Effector CD4-positive, alpha-beta T cell (primary cell): ENCODE data around the gene DTL.

Source experiments
- DNase-seq: peaks from one replicate; pipeline ENCODE4 v3.0.0-alpha.2; 2020

DTL gene

GRCh38 chr1:212091438-212092121, 56.0 kb downstream of the DTL start:
- no peak for DNase-seq

- no peak for DNase-seq
These were observed 61.8 kb downstream of the DTL start for GRCh38 chr1:212097360-212097759.

DNA sequence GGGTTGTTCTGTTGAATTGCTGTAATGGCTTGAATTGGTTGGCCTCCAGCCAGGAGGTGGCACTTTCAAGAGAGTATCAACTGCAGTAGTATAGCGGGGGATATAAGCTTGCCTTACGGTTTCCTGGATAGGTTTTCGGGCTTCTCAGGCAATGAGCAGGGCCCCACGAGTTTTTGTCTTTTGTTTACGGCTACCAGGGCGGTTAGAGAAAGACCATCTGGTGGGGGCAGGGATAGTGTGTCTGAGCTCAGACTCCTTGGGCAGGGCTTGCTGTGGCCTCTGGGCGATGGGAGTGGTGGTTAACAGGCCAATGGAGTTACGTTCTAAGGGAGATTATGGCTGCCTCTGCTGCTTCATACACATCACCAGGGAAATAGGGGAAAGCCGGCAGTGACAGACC, 62.8 kb downstream of the DTL start:
- no peak for DNase-seq

GRCh38 chr1:212098771-212099170, 63.2 kb downstream of the DTL start:
- no peak for DNase-seq

GRCh38 chr1:212101251-212101650, 65.7 kb downstream of the DTL start:
- DNase-seq, result no peak

DNA sequence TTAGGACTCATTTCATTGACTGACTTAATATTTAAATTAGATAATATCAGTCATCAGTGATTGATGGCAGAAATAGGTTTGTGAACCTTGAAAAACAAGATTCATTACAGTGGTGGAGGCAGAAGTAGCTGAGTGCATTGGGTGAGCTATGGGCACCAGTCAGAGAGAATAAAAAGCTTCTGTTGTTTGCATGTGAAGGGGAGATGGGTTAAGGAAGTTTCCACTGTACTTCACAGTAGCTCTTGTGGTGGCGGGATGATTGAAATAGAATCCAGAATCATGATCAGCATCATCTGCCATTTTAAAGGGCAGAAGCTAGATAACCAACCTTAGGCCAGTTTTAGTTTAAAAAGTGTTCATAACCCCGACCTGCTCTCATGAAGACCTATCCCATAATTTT, 66.2 kb downstream of the DTL start:
- no peak for DNase-seq

DNA sequence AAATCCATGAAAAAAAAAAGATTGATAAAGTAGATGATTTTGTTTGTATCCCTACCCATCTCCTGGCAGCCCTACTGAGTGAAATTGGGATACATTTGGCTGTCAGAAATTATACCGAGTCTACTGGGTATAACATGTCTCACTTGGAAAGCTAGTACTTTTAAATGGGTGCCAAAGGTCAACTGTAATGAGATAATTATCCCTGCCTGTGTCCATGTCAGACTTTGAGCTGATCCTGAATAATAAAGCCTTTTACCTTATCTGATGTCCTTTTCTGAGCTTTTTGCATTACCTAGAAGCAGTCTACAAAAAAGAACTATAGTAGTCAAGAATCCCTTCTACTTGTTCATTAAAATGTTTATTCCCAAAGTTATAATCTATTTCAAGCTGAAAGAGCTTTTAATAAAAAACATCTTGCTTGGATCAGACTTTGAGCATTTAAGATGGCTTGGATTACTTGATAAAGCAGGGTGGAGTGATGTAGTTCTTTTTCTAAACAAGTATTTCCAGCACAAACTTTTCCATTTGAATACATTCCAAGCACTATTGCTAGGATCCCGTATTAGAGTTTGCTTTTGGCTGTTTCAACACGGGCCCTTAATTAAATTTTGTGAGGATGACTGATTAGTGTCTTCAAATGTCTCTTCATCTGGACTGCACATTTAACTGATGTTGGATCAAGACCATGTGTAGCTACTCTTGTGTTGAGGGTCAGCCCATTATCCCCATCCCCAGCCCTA, 69.2 kb downstream of the DTL start:
- DNase-seq, result no peak

GRCh38 chr1:212106286-212106792, 70.8 kb downstream of the DTL start:
- no peak for DNase-seq

DNA sequence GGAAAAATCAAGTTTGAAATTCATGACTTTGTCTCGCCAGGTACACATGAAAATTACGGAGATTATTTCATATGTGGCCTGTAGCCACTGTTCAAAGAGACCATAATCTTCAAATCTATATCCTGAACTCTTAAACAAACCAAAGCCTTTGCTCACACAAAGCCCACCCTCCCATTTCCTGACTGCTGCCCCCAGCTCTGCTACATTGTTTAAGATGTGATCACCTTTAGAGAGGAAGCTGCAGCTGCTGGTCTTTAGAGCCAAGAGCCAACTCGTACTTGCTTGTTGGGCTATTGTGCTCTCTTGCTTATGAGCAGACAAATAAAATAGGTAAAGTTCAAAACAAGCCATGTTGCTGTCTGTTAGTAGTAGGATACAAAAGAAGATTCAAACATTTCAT, 71.9 kb downstream of the DTL start:
- no peak for DNase-seq

- no peak for DNase-seq
These were observed 72.6 kb downstream of the DTL start for GRCh38 chr1:212108187-212108586.

GRCh38 chr1:212108981-212109380, 73.4 kb downstream of the DTL start:
- DNase-seq, result no peak

DNA sequence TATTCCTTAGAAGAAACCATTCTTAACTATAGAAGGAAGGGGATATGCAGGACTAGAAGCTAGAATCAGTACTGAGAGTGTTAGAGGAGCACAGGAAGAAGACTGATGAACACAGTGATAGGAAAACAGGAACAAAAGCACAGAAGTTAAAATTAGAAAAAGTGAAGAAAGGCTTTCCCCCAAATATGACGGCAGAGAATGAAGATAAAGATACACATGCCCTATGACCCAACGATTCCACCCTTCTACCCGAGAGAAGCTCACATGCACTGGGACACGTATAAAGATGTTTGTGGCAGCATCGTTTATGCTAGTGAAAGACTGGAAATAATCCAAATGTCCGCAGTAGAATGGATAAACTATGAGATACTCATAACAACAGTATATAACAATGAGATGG, 74.2 kb downstream of the DTL start:
- no peak for DNase-seq

- no peak for DNase-seq
These were observed 75.1 kb downstream of the DTL start for GRCh38 chr1:212110617-212111016.

DNA sequence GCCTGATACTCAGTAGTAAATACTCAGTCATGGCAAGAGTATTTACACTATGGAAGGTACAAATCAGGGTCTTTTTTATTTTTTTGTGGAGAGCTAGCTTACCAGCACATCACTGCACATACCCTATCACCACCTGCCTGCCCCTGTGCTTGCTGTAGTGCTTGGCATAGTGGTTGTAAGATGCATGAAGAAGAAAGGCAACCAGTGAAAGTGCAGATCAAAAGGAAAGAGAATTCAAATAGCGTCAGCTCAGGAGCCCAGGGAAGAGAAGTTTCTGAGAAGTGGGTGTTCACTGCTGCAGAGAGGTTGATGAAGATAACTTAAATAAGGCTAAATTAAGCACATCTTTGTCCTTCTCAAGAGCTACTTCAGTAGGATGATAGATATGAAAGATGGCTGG, 76.0 kb downstream of the DTL start:
- no peak for DNase-seq

DNA sequence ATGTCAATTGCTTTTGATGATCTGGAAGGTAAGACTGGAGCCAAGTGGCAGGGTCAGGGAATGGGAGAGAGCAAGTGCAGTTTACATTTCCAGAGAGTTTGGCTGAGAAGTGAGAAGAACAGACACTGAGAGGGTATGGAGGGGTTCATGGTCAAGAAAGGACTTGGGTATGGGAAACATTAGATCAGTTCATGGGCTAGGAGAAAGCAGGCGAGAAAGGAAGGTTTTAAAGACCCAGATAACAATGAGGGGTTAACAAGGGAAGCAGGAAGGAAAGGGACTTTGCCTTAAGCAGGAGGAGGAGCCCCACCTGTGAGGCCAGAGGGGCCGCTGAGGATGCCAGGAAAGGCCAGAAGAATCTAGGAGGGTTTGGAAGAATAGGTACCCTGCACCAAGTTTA, 78.2 kb downstream of the DTL start:
- DNase-seq, result no peak

- no peak for DNase-seq
These were observed 82.8 kb downstream of the DTL start for GRCh38 chr1:212118167-212118871.

DNA sequence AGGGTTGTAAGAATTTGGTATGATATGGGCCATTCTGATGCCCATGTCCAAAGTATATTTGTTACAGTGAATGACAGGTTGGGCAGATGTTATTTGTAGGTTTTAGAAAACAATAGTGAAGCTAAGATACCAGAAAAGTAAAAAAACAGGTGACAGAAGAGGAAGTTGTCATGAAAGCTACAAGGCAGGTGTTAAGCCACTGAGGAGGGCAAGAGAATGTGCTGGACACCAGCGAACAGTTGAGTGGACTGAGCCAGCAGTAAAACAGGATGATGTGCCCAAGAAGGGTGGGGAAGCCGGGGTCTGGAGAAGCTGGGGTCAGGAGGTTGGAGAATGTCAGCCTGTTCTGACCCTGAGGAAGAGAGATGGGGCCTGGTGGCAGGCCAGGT, 83.3 kb downstream of the DTL start:
- DNase-seq, result no peak

DNA sequence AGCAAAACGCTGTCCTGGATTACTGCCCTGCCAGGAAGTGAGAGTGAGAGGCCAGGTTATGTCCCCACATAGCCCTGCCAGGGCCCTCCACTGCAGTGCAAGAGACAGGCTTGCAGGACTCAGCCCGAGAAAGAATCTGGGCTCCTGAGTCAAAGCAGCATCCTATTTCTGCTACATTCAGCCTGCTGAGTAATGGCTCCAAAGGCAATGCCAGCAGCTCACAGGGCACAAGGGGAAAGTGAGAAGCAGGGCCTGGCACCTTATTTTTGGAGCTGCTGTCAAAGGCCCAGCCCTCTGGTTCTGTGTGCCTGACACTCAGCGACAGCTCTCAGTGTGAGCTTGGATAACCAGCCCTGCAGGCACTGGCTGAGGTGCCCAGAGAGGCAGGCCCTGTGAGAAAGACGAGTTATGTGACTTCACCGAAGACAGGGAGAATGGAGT, 83.9 kb downstream of the DTL start:
- DNase-seq, result no peak

GRCh38 chr1:212119863-212120262, 84.3 kb downstream of the DTL start:
- no peak for DNase-seq

DNA sequence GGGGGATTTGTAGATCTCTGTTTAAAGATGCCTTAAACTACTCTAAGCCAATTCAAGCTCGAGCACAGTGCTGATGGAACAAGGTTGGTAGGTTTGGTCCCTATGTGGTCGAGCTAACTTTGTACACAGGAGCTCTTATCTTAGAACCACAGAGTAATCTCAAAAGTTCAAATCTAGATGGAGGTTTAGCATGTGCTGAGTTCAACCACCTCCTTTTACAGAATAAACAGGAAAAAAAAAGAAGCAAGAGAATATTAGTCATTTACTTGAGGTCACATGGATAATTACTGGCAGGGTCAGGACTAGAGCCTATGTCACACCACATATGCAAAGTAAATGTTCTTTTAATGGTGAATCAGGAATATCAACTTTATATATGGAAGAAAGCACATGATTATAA, 86.2 kb downstream of the DTL start:
- DNase-seq, result no peak

DNA sequence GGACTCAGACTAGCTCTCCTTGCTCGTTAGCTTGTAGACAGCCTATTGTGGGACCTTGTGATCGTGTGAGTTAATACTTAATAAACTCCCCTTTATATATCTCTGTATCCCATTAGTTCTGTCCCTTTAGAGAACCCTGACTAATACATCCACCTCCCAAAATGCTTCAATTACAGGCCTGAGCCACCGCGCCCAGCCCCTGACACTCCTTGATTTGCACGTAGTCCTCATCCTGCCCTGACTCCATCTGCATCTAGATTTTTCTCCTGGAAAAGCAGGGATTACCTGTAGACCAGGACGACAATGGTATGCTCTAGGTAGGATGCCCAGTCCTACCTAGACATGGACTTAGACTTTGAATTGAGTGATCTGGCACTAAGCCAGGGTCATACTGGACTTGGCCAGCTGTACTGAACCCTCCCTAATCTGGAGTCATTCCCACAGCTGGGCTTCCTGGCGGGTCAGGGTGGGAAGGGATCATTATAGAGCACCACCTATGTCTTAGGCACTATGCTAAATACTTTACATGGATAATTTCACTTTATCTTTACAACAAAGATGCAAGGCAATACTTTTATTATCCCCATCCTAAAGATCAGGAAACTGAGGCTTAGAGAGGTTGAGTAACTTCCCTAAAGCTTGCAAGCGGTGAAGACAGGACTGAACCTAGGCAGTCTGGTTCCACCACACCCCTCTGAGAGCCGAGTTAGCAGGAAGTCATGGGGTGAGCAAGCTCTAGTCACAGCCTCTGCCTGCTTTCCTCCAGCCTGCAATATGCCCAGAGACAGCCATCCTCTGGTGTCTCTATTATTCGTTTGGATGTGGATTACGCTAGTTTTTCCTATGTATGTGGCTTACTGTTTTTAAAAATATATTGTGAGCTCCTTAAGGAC, 89.4 kb downstream of the DTL start:
- DNase-seq, result no peak

DNA sequence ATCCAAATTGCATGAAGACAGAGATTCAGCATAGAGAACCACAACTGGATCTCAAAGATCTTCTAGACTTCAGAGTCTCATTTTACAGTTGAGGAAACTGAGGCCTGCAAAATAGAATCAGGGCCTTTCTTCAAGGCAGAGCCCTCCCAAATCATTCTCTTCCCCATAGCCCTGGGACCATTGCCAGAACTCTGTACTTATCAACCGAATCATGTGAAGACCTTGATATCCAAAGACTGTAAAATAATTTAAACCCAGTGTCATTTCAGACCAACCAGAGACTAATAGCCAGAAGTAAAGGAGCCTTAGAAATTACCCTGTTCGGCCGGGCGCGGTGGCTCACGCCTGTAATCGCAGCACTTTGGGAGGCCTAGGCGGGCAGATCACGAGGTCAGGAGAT, 90.1 kb downstream of the DTL start:
- no peak for DNase-seq

- no peak for DNase-seq
These were observed 91.7 kb downstream of the DTL start for GRCh38 chr1:212127221-212127620.
